Fibroblast of skin of abdomen (primary cell): ENCODE measurements around the gene BCL11A.

ENCODE experiments used
- DNase-seq: peaks from one replicate; pipeline ENCODE4 v3.0.0-alpha.2; 2013

Gene BCL11A

GRCh38 chr2:60505240-60505879, 48.1 kb downstream of the BCL11A start:
- no peak for DNase-seq

GRCh38 chr2:60504049-60504448, 49.4 kb downstream of the BCL11A start:
- no peak for DNase-seq

GRCh38 chr2:60502144-60502543, 51.3 kb downstream of the BCL11A start:
- DNase-seq: no peak

- DNase-seq: no peak
Measured at GRCh38 chr2:60500861-60501260, 52.6 kb downstream of the BCL11A start.

GRCh38 chr2:60499651-60500265, 53.7 kb downstream of the BCL11A start:
- DNase-seq: no peak

- no peak for DNase-seq
Measured at GRCh38 chr2:60498816-60499429, 54.5 kb downstream of the BCL11A start.

- no peak for DNase-seq
Measured at GRCh38 chr2:60498127-60498815, 55.2 kb downstream of the BCL11A start.

GRCh38 chr2:60497500-60497899, 56.0 kb downstream of the BCL11A start:
- no peak for DNase-seq

GRCh38 chr2:60496956-60497355, 56.5 kb downstream of the BCL11A start:
- no peak for DNase-seq

GRCh38 chr2:60496475-60496874, 57.0 kb downstream of the BCL11A start:
- no peak for DNase-seq

GRCh38 chr2:60495041-60495625, 58.3 kb downstream of the BCL11A start:
- no peak for DNase-seq

- DNase-seq: no peak
Measured at GRCh38 chr2:60493804-60494387, 59.6 kb downstream of the BCL11A start.

GRCh38 chr2:60492548-60492947, 60.9 kb downstream of the BCL11A start:
- DNase-seq: no peak

GRCh38 chr2:60490848-60491247, 62.6 kb downstream of the BCL11A start:
- DNase-seq: no peak

GRCh38 chr2:60490441-60490840, 63.0 kb downstream of the BCL11A start:
- DNase-seq: peak; percentile 70

GRCh38 chr2:60489289-60489688, 64.2 kb downstream of the BCL11A start:
- no peak for DNase-seq

GRCh38 chr2:60488291-60488690, 65.2 kb downstream of the BCL11A start:
- DNase-seq: no peak

- DNase-seq: no peak
Measured at GRCh38 chr2:60487174-60487573, 66.3 kb downstream of the BCL11A start.

- DNase-seq: peak; percentile 76
Measured at GRCh38 chr2:60486551-60486950, 66.9 kb downstream of the BCL11A start.

- DNase-seq: peak; percentile 58
Measured at GRCh38 chr2:60486067-60486466, 67.4 kb downstream of the BCL11A start.

- no peak for DNase-seq
Measured at GRCh38 chr2:60485550-60485949, 67.9 kb downstream of the BCL11A start.

GRCh38 chr2:60485055-60485454, 68.4 kb downstream of the BCL11A start:
- no peak for DNase-seq

GRCh38 chr2:60484133-60484645, 69.3 kb downstream of the BCL11A start:
- DNase-seq: peak; percentile 94
